ENCODE results near the gene DCTN2.
"Not testable (repeated sequence)": the region's sequence is repeated elsewhere in the genome, so short reads cannot be mapped to it uniquely, and the experiment has no call there.

The DCTN2 gene

DNA sequence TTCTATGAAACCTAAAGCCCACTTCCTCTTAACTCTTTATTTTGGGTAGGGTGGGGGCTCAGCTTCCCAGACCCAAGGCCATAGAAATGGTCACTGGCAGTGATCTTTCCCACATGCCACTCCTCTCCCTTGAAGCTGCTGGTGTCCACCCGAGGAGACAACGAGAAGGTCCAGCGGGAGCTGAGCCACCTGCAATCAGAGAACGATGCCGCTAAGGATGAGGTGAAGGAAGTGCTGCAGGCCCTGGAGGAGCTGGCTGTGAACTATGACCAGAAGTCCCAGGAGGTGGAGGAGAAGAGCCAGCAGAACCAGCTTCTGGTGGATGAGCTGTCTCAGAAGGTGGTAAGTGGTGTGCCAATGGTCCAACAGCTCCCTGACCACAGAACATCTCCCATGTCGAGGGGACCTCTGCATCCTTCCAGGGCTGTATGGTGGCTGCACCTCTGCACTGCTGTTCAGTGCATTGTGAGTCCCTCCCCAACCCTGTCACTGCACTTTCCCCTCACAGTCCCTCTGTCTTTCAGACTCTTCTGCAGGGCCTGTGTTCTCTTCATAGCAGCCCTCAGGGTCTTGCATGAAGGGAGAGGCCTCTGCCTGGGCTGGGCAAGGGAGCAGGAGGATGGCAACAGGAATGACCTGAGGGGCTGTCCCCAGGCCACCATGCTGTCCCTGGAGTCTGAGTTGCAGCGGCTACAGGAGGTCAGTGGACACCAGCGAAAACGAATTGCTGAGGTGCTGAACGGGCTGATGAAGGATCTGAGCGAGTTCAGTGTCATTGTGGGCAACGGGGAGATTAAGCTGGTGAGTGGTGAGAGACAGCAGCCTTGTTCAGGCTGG is 25.2 kb upstream of the DCTN2 start:
- TF ChIP-seq, protein P1, sequence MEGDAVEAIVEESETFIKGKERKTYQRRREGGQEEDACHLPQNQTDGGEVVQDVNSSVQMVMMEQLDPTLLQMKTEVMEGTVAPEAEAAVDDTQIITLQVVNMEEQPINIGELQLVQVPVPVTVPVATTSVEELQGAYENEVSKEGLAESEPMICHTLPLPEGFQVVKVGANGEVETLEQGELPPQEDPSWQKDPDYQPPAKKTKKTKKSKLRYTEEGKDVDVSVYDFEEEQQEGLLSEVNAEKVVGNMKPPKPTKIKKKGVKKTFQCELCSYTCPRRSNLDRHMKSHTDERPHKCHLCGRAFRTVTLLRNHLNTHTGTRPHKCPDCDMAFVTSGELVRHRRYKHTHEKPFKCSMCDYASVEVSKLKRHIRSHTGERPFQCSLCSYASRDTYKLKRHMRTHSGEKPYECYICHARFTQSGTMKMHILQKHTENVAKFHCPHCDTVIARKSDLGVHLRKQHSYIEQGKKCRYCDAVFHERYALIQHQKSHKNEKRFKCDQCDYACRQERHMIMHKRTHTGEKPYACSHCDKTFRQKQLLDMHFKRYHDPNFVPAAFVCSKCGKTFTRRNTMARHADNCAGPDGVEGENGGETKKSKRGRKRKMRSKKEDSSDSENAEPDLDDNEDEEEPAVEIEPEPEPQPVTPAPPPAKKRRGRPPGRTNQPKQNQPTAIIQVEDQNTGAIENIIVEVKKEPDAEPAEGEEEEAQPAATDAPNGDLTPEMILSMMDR (IDR thresholded peaks at IDR 0.05; ENCODE audit: low read depth, low read length): no peak
- DNase-seq: no peak
- Histone ChIP-seq H3K36me3 (peaks cover 23% of the 10 kb centered on the region), H3K4me3 (ENCODE audit: low read depth, low read length) (no peak overlapping the region), H3K9me3 (no peaks in the 10 kb centered on the region), H3K27me3 (no peaks in the 10 kb centered on the region), H3K4me1 (no peaks in the 10 kb centered on the region)

DNA sequence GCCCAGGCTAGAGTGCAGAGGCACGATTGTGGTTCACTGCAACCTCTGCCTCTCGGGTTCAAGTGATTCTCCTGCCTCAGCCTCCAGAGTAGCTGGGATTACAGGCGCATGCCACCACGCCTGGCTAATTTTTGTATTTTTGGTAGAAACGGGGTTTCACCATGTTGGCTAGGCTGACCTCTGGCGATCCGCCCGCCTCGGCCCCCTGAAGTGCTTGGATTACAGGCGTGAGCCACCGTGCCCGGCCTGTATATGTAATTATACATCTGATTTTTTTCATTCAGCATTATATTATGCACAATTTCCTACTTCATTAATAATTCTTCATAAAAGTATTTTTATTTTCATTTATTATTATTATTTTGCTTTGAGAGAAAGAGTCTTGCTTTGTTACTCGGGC is 23.4 kb upstream of the DCTN2 start:
- not testable (repeated sequence) for DNase-seq; H3K27me3 ChIP-seq; H3K4me1 ChIP-seq; H3K4me3 ChIP-seq (ENCODE audit: low read depth, low read length); H3K9me3 ChIP-seq
- peaks cover 23% of the 10 kb centered on the region for H3K36me3 ChIP-seq

DNA sequence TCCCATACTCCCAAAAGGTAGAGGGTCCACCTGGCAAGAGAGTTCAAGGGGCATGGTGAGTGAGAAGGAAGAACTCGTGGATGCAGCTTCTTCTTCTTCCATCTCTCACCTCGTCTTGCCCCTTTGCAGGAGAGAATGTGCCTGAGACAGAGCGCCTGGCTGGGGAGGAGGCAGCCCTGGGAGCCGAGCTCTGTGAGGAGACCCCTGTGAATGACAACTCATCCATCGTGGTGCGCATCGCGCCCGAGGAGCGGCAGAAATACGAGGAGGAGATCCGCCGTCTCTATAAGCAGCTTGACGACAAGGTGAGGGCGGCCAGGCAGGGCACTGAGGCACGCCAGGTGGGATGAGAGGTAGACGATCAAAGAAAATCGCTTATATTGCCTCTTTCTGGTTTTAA is 22.9 kb upstream of the DCTN2 start:
- TF ChIP-seq, protein P1 (IDR thresholded peaks at IDR 0.05; ENCODE audit: low read depth, low read length): no peak

DNA sequence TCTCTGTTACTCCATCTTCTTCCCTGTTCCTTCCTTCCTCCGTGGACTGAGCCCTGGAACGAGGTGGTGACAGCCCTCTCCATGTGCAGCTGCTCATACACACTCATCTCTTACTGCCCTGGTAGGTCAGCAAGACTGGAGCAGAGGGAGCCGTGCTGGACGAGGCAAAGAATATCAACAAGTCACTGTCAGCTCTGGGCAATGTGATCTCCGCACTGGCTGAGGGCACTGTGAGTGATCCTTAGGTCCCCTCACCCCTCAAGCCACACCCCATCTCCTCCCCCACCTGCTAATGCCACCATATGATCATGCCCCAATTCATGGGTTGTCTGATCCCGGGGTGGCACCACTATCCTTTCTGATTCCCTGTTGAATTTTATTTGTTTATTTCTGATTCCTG is 21.8 kb upstream of the DCTN2 start:
- no peaks in the 10 kb centered on the region for H3K4me1 ChIP-seq
- H3K36me3 ChIP-seq: peaks cover 26% of the 10 kb centered on the region
- TF ChIP-seq, protein P1 (IDR thresholded peaks at IDR 0.05; ENCODE audit: low read depth, low read length): no peak
- no peak overlapping the region for H3K4me3 ChIP-seq (ENCODE audit: low read depth, low read length)
- no peaks in the 10 kb centered on the region for H3K9me3 ChIP-seq
- no peaks in the 10 kb centered on the region for H3K27me3 ChIP-seq
- no peak for DNase-seq

More for the DNA sequence above, 22.9 kb upstream of the DCTN2 start:
- Histone ChIP-seq H3K27me3 (no peaks in the 10 kb centered on the region), H3K4me1 (no peaks in the 10 kb centered on the region), H3K9me3 (no peaks in the 10 kb centered on the region), H3K36me3 (peaks cover 23% of the 10 kb centered on the region), H3K4me3 (ENCODE audit: low read depth, low read length) (no peak overlapping the region)
- DNase-seq: no peak

DNA sequence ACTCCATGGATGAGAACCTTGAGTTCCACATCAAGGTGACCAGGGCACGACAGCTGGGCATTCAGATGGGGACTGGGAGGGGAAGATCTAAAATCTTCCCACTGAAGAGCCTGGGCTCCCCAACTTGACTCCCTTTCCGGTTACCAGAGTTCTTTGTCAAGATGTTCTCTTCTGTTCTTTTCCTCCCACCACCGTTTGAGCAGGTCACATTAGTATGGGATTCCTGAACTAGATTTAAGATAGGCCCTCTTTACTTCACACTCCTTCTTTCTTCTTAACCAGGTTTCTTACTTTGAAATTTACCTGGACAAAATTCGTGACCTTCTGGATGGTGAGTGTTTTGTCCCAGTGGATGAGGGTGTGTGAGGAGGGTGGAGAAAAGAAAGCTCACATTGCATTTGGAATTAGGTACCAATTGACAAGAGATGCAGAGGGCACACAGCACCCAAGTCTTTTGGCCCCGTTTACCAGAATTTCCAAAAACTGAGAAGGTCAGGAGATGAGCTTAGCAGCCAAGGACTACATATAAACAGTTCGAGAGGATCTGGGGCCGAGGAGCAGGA is 17.3 kb upstream of the DCTN2 start:
- TF ChIP-seq, protein P1 (IDR thresholded peaks at IDR 0.05; ENCODE audit: low read depth, low read length): no peak
- Histone ChIP-seq H3K27me3 (no peaks in the 10 kb centered on the region), H3K4me3 (ENCODE audit: low read depth, low read length) (no peak overlapping the region), H3K4me1 (no peaks in the 10 kb centered on the region), H3K36me3 (peaks cover 5% of the 10 kb centered on the region), H3K9me3 (no peaks in the 10 kb centered on the region)
- no peak for DNase-seq

DNA sequence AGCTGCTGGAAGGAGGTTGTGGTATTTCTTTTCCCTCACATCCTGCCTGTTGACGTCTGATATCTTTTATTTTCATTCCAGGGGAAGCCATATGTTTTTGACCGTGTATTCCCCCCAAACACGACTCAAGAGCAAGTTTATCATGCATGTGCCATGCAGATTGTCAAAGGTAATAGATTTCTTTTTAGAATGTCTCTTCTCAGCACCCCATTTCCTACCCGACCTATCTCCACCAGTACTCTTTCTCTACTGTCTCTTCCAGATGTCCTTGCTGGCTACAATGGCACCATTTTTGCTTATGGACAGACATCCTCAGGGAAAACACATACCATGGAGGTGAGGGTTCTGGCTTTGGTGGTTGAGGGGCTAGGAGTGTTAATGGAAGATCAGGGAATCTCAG is 16.4 kb upstream of the DCTN2 start:
- Histone ChIP-seq H3K4me1 (no peaks in the 10 kb centered on the region), H3K27me3 (no peaks in the 10 kb centered on the region), H3K36me3 (peaks cover 3% of the 10 kb centered on the region), H3K9me3 (no peaks in the 10 kb centered on the region), H3K4me3 (ENCODE audit: low read depth, low read length) (no peak overlapping the region)
- DNase-seq: no peak
- TF ChIP-seq, protein P1 (IDR thresholded peaks at IDR 0.05; ENCODE audit: low read depth, low read length): no peak

DNA sequence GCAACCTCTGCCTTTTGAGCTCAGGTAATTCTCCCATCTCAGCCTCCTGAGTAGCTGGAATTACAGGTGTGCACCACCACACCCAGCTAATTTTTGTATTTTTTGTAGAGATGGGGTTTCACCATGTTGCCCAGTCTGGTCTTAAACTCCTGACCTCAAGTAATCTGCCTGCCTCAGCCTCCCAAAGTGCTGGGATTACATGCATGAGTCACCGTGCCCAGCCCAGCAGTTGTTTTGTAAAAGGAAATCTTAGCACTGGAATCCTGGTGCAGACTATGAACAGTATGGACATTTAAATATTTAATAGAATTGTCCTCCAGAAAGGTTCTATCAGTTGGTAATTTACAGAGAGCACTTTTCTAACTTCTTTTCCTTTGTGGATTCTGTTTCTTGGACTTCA is 14.1 kb upstream of the DCTN2 start:
- DNase-seq; H3K27me3 ChIP-seq; H3K36me3 ChIP-seq; H3K4me1 ChIP-seq; H3K4me3 ChIP-seq (ENCODE audit: low read depth, low read length); H3K9me3 ChIP-seq: not testable (repeated sequence)

Measured in BE2C (cell line).